ENCODE measurements around the gene C9orf78. TPM values are rescaled to one million over a fixed set of nuclear protein-coding genes. Genes with fewer than 3 reads are reported as not detected.

The C9orf78 gene
- total and polyA plus RNA-seq, 4 donors: 31.1 to 84.2 (median 50.9) TPM

- Histone ChIP-seq H3K27me3 (ENCODE audit: control insufficient read depth in 4 of 4, insufficient read depth in 4 of 4, low read length in 3 of 4) (no peaks in the 10 kb centered on the region), H3K36me3 (ENCODE audit: control insufficient read depth in 4 of 4, insufficient read depth in 3 of 4, low read depth in 1 of 4, low read length in 3 of 4) (peaks cover 6 to 34% (median 21%) of the 10 kb centered on the region in 4 donors), H3K9me3 (ENCODE audit: control insufficient read depth in 4 of 4, low read length in 3 of 4) (no peaks in the 10 kb centered on the region), H3K9ac (ENCODE audit: low read depth in 1 of 2, low read length in 2 of 2) (no peak overlapping the region), H3K4me1 (ENCODE audit: control insufficient read depth in 4 of 4, insufficient read depth in 4 of 4, low read length in 3 of 4) (peaks cover 7 to 22% (median 12%) of the 10 kb centered on the region in 4 donors), H3K27ac (ENCODE audit: low read depth in 1 of 2, low read length in 2 of 2) (no peak overlapping the region), H3K4me3 (ENCODE audit: low read depth in 1 of 3, low read length in 3 of 3) (no peak overlapping the region)
- DNase-seq (ENCODE audit: low spot score): no peak
- TF ChIP-seq NR2F2 (IDR thresholded peaks at IDR 0.05) (no peak), EGR1 (IDR thresholded peaks at IDR 0.05; ENCODE audit: low read depth in 2 of 2) (no peak), FOXA2 (IDR thresholded peaks at IDR 0.05) (no peak), ZBTB33 (IDR thresholded peaks at IDR 0.05) (no peak), RXRA (IDR thresholded peaks at IDR 0.05) (no peak), FOXA1 (IDR thresholded peaks at IDR 0.05) (no peak), GABPA (IDR thresholded peaks at IDR 0.05 in 1 of 2, conservative IDR thresholded peaks at IDR 0.05 in 1 of 2) (no peak), ATF3 (IDR thresholded peaks at IDR 0.05) (no peak), RAD21 (IDR thresholded peaks at IDR 0.05) (no peak), CTCF (IDR thresholded peaks at IDR 0.05; ENCODE audit: low read depth, low read length, missing input control) (no peak), MAX (IDR thresholded peaks at IDR 0.05) (no peak), HNF4G (IDR thresholded peaks at IDR 0.05) (no peak), JUND (IDR thresholded peaks at IDR 0.05) (no peak)
- WGBS: 92% methylated on average over 17 of the region's 17 CpGs
Observed at GRCh38 chr9:129814432-129815223, 20.4 kb downstream of the C9orf78 start.

GRCh38 chr9:129813661-129814060 is 21.4 kb downstream of the C9orf78 start:
- TF ChIP-seq MAX (IDR thresholded peaks at IDR 0.05) (no peak), ZBTB33 (IDR thresholded peaks at IDR 0.05) (no peak), CTCF (IDR thresholded peaks at IDR 0.05; ENCODE audit: low read depth, low read length, missing input control) (no peak), EGR1 (IDR thresholded peaks at IDR 0.05; ENCODE audit: low read depth in 2 of 2) (no peak), YY1 (IDR thresholded peaks at IDR 0.05) (no peak), RAD21 (IDR thresholded peaks at IDR 0.05) (no peak), JUND (IDR thresholded peaks at IDR 0.05) (no peak), NR2F2 (IDR thresholded peaks at IDR 0.05) (no peak), HNF4A (conservative IDR thresholded peaks at IDR 0.05) (no peak), ATF3 (IDR thresholded peaks at IDR 0.05) (no peak), FOXA2 (IDR thresholded peaks at IDR 0.05) (no peak), TAF1 (conservative IDR thresholded peaks at IDR 0.05) (no peak)
- Histone ChIP-seq H3K9me3 (ENCODE audit: control insufficient read depth in 4 of 4, low read length in 3 of 4) (no peaks in the 10 kb centered on the region), H3K4me3 (ENCODE audit: low read depth in 1 of 3, low read length in 3 of 3) (no peak overlapping the region), H3K27me3 (ENCODE audit: control insufficient read depth in 4 of 4, insufficient read depth in 4 of 4, low read length in 3 of 4) (no peaks in the 10 kb centered on the region), H3K36me3 (ENCODE audit: control insufficient read depth in 4 of 4, insufficient read depth in 3 of 4, low read depth in 1 of 4, low read length in 3 of 4) (peaks cover 8 to 36% (median 20%) of the 10 kb centered on the region in 4 donors), H3K27ac (ENCODE audit: low read depth in 1 of 2, low read length in 2 of 2) (peak overlapping the region; percentile 10 to 16), H3K9ac (ENCODE audit: low read depth in 1 of 2, low read length in 2 of 2) (no peak overlapping the region), H3K4me1 (ENCODE audit: control insufficient read depth in 4 of 4, insufficient read depth in 4 of 4, low read length in 3 of 4) (peaks cover 7 to 22% (median 12%) of the 10 kb centered on the region in 4 donors)
- DNase-seq (ENCODE audit: low spot score): no peak
- 87% methylated on average over 9 of the region's 9 CpGs for WGBS

Data from liver (tissue), 9 donors.